ENCODE results near the gene PABPN1.
"Not testable (repeated sequence)": the region's sequence is repeated elsewhere in the genome, so short reads cannot be mapped to it uniquely, and the experiment has no call there.

The PABPN1 gene

GRCh38 chr14:23301288-23301968 is 19.8 kb upstream of the PABPN1 start:
- DNase-seq = peak; percentile 98

GRCh38 chr14:23301969-23302289 is 19.3 kb upstream of the PABPN1 start:
- no peak for DNase-seq

GRCh38 chr14:23302290-23303225 is 18.7 kb upstream of the PABPN1 start, which contains the start of gene PPP1R3E:
TSS of gene PPP1R3E (minus strand) at chr14:23302859. CDS start at chr14:23302576, 283 bp downstream.
- DNase-seq = peak; percentile 57

- peak; percentile 92 for DNase-seq
These were observed 14.7 kb upstream of the PABPN1 start, which contains the start of gene BCL2L2 for GRCh38 chr14:23306412-23307145. TSS of gene BCL2L2 (plus strand) at chr14:23306833. CDS start at chr14:23307768, 935 bp downstream.

- DNase-seq = no peak
These were observed 14.1 kb upstream of the PABPN1 start for GRCh38 chr14:23307146-23307530.

- peak; percentile 30 for DNase-seq
These were observed 13.3 kb upstream of the PABPN1 start for GRCh38 chr14:23307687-23308644.

- no peak for DNase-seq
These were observed 12.4 kb upstream of the PABPN1 start for GRCh38 chr14:23308721-23309445.

GRCh38 chr14:23310546-23310945 is 10.7 kb upstream of the PABPN1 start:
- DNase-seq = no peak

- no peak for DNase-seq
These were observed 5.0 kb upstream of the PABPN1 start for GRCh38 chr14:23316300-23316699.

- no peak for DNase-seq
These were observed 1.3 kb upstream of the PABPN1 start for GRCh38 chr14:23319746-23320583.

GRCh38 chr14:23321572-23322547 is 603 bp downstream of the PABPN1 start:
- peak; percentile 55 for DNase-seq

GRCh38 chr14:23322568-23323517 is 1.6 kb downstream of the PABPN1 start:
- no peak for DNase-seq

GRCh38 chr14:23323838-23324454 is 2.7 kb downstream of the PABPN1 start:
- no peak for DNase-seq

GRCh38 chr14:23324455-23324846 is 3.2 kb downstream of the PABPN1 start:
- no peak for DNase-seq

GRCh38 chr14:23324993-23325392 is 3.7 kb downstream of the PABPN1 start:
- no peak for DNase-seq

GRCh38 chr14:23325746-23326145 is 4.5 kb downstream of the PABPN1 start:
- not testable (repeated sequence) for DNase-seq
